Right ventricle myocardium inferior (tissue), 1 donor: ENCODE measurements around the gene MOCS1. TPM values are rescaled to one million over a fixed set of nuclear protein-coding genes. Genes with fewer than 3 reads are reported as not detected.

Experiments used
- ATAC-seq: fragments of 200-7000 bp; cut with Tn5 transposase; one replicate; pipeline ENCODE4 v1.9.1; 2020; ENCODE audit warnings: mild to moderate bottlenecking, moderate library complexity
- DNase-seq: peaks from one replicate; pipeline ENCODE4 v3.0.0; 2021; ENCODE audit errors: missing footprints
- intact Hi-C: fragments of 100-400 bp; cut with DNase I; formaldehyde crosslinking; loops from one replicate; pipeline ENCODE4 v1.11.0; 2022
- total RNA-seq: library from RNA; stranded (reverse); fragmentation: NEBNext Ultra II Directional; extraction: Animal tissue kit (Norgen Biotek cat#: 25700); gene quantifications from one replicate; pipeline ENCODE4 v1.2.1, GENCODE V29; 2021
- donor health status: DM: no; HTN: yes; CAD: no; lungs with severe emphysema.

MOCS1 gene
- total RNA-seq, 1 donor from 2014 or later = 27.2 TPM

DNA sequence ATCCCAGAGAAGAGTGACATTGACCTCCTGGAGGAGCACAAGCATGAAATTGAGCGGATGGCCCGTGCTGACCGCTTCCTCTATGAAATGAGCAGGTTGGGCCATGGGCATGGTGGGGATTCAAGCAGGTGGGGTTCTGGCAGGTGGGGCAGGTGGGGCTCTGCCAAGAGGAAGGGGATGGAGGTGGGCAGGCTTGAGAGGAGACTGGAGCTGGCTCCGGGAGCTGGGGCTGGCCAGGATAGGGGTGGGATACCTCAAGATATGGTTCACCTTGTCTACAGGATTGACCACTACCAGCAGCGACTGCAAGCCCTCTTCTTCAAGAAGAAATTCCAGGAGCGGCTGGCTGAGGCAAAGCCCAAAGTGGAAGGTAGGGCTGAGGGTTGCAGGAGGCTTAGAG, 42.9 kb downstream of the MOCS1 start:
- ATAC-seq (no peak), DNase-seq (no peak)
- intact Hi-C loops = loop anchor here (5.0 kb wide), 1 partner anchor 529 kb away; no protein-coding TSS in a partner anchor

DNA sequence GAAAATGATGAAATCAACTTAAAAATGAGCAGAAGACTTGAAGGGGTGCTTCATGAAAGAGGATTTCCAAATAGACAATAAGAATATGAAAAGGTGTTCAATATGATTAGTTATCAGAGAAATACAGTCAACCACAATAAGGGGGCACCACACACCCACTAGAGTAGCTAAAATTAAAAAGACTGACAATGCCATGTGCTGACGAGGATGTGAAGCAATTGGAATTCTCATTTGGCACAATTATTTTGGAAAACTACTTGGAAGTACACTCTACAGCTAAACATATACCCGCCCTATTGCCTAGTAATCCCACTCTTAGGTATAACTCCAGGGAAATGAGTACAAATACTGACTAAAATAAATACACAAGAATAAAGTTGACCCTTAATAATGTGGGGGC, 45.0 kb downstream of the MOCS1 start:
- intact Hi-C loops = loop anchor here (10.0 kb wide), 1 partner anchor 164 kb away; the partner anchor contains the start of gene KIF6
- ATAC-seq (no peak), DNase-seq (no peak)

DNA sequence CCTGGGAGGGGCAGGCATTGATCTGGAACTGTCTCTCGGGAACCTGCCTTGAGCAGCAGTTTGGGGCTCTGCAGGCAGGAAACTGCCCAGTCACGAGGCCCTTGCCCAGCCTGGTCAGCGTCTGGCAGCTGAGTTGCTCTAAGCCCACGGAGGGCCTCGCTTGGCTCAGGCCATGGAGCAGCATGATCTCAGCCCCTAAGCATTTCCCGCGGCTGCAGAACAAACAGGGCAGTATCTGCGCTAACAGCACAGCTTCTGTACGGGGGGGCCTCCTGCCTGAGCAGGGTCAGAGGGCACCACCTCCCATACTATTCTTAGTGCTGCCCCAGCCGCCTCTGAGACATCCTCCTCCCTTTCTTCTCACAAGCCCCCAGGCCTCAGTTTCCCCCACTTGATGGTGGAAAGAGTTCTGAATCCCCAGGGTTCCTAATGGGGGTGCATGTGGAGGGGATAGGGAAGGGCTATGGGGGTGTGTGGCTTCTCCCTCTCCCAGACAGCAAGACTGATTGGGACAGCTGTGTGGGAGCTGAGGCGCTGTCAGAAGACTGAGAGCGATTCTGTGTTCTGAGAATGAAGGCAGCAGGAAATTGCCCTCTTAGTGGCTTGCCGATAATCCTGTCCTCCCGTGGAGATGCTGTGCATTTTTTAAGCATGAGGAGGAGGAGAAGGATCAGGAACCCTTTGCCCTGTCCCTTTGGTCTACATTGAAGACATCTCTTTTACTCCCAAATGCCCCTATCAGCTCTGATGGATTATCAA, 46.4 kb downstream of the MOCS1 start:
- peak; percentile 88 for DNase-seq
- intact Hi-C loops = loop anchor here (10.0 kb wide), 1 partner anchor 163 kb away; the partner anchor contains the start of gene KIF6
- peak; percentile 91 for ATAC-seq

DNA sequence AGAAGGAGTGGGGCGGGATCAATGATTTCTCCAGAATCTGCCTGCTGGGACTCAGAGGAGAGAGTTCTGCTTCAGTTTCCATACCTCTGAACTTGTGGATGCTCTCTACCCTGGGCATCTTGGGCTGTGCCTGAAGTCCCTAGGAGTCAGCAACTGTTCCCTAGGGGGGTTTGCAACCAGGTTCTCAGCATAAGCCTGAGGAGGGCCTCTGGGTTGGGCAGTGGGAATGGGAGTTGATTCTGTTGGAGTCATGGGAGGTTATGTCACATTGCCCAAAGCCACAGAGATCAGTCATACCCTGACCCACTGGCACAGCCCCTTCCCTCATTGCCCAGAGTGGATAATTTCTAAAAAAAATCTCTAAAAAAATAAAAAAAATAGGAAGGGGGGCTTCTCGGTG, 47.4 kb downstream of the MOCS1 start:
- ATAC-seq = no peak
- intact Hi-C loops = loop anchor here (10.0 kb wide), 1 partner anchor 162 kb away; the partner anchor contains the start of gene KIF6
- DNase-seq = no peak

DNA sequence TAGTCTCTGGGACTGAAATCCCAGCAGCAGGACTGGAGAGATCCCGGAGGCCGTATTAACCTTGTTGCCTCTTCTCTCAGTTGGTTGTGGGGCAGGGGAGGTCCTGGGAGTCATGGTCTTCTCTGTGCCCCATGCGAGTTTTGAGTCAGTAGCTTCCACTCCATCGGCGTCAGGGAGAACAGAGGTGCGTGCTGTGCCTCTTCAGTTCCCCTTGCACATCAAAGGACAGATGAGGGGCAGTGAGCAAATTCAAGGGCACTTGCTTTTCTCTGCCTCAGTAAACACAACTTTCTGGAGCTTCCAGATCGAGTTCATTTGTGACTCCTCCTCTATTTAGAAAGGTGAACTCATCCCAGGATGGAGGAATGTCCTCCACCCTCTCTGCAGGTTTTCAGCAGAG, 48.6 kb downstream of the MOCS1 start:
- intact Hi-C loops = loop anchor here (10.0 kb wide), 1 partner anchor 161 kb away; the partner anchor contains the start of gene KIF6
- ATAC-seq (no peak), DNase-seq (no peak)

DNA sequence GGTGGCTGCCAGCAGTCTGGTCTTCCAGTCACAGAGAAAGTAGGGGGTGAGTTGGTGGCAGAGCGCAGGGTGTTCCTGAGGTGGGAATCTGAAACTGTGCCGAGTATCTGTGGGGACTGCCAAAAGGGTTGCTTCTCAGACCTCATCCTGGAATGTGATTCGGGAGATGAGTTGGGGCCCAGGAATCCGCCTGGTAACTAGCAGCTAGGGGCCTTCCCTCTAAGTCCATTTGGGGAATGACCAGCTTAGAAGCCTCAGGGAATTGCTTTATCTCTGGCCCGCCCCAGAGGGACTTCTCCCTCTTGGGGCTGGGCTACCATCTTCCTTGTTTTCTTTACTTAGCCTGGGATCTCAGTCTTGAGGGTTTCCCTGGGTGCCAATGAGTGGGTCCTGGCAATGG, 49.6 kb downstream of the MOCS1 start:
- intact Hi-C loops = loop anchor here (10.0 kb wide), 1 partner anchor 160 kb away; the partner anchor contains the start of gene KIF6
- ATAC-seq (no peak), DNase-seq (no peak)

DNA sequence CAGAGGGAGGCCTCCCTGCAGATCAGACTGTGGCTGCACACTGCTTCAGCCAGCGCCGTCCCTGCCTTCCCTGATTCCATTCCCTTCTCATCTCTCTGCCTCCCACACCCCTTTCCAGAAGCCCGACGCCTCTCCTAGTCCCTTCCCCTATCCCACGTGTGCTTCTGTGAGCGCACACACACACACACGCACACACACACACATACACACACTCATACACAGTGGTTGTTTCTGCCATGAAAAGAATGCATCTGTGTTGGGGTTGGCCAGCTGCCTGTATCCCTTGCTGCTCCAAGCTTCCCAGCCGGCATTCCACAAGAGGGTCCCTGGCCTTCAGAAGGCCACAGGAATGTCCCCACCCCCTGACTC, 51.7 kb downstream of the MOCS1 start:
- ATAC-seq = peak; percentile 62
- DNase-seq = no peak

DNA sequence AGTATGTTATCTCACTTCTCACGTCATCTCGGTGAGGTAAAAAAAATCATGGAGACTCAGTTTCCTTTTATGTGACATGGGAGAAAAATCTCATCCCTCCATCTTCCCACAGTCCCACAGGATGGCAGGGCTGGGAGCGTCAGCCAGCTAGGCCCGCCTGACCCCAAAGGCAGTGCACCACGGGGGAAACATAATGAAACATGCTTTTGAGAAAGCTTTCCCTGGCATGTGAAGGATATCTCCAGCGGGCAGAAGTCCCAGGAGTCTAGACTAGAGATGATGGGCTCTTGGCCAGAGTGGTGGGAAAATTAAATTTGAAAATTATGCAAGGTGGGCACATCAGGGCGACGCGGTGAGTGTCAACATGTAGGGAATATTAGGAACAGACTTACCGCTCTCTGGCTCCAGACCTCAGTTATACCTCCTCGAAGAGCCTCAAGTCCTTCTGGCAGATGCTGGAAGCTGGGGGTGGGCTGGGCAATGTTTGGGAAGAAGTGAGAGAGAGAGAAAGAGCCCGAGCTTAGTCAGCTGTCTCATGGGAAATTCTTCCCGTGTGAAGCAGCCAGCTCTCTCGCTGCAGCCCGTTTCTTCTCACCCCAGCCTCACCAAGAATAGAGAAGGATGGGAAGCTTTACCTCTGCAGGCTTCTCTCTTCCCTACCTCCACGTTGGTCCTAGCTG, 52.3 kb downstream of the MOCS1 start:
- DNase-seq (no peak), ATAC-seq (peak; percentile 37)
- intact Hi-C loops = loop anchor here (10.0 kb wide), 1 partner anchor 157 kb away; the partner anchor contains the start of gene KIF6

More for the DNA sequence above, 51.7 kb downstream of the MOCS1 start:
- intact Hi-C loops = loop anchor here (10.0 kb wide), 1 partner anchor 158 kb away; the partner anchor contains the start of gene KIF6

DNA sequence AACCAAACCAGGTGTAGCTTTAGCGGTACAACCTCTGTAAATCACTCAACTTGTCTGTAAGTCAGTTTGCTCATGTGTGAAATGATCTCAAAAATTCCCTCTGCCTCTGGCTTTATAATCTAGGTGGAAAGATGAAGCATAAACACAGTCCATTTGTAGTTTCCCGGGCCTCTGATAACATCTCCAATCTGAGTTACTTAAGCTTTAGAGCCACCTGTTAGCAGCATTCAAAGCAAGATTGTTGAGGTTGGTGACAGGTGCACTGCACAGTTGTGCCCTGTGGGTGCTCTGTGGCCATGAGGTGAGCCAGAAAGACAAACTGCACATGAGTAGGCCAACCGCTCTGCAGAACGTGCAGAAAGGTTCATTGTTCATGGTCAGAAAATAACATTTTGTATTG, 53.7 kb downstream of the MOCS1 start:
- intact Hi-C loops = loop anchor here (10.0 kb wide), 1 partner anchor 156 kb away; the partner anchor contains the start of gene KIF6
- no peak for ATAC-seq
- DNase-seq = no peak

DNA sequence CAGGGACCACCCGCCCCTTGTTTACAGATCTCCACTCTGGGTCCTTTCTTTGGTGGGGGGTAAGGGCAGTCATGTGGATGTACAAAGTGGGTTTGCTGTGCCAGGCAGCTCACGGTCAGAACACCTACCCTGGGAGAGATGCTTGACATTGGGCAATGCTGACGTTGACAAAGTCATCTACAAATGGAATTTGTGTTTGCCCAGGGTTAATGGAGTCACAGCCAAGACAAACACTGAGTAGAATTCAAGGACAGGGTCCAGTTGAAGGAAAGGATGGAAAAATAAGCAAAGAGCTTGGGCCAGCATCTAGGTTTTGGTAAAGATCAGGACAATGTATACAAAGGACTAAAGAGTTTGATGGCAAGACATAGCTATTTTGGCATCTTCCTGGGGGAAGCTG, 54.7 kb downstream of the MOCS1 start:
- ATAC-seq (no peak), DNase-seq (no peak)
- intact Hi-C loops = no loop called here

DNA sequence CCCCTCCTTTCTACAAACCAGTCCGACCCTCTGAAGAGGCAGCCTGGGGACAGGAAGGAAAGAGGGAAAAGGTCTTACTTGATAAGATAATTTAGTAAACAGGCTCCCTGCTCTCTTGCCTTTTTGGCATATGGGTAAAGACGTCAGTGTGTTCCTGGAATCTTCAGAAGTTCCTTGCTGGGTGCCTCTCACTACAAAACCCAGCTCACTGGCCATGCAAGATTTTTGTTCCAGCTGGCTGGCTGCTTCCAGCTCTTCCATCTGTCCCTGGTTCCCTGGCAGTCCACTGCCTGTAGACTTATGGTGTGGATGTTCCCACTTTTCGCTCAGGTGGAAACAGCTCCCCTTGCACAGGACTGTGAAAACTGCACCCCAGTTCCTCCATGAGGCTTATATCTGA, 57.4 kb downstream of the MOCS1 start:
- no peak for ATAC-seq
- DNase-seq = no peak
- intact Hi-C loops = no loop called here

DNA sequence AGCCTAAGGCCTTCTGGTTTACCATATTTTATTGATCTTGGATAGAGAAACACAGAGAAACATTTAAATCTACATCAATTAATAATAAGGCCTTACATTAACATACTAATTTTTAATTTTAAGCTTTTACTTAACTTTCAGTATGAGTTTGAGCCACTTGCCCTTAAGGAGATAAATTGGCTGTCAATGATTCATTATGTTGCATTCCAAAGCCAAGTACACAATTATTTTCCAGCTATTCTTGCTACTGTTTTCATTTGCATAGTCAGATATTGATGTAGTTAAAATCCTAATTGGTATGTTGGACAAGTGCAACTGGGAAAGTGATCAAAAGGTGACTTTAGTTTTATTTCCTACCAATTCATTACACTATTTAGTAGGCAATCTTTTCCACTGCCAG, 58.2 kb downstream of the MOCS1 start:
- ATAC-seq (no peak), DNase-seq (no peak)
- intact Hi-C loops = no loop called here

DNA sequence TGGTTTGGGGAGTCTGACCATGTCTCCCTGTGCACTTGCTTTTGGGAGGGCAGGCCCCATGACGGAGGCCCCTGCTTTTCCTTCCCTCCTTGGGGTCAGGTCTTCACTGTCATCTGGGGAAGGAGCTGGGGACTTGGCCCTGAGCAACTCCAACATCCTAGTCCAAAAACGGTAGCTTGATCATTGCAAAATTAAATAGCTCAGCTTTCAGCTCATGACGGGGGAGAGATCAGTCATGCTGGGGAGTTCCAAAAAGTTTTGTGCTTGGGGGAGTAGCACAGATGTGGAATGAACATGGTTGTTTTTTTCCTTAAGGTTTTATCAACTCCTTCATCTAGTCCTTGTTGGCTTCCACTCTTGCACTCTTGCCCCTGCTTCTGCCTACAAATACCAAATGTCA, 60.8 kb downstream of the MOCS1 start:
- ATAC-seq = no peak
- intact Hi-C loops = no loop called here
- DNase-seq = no peak

DNA sequence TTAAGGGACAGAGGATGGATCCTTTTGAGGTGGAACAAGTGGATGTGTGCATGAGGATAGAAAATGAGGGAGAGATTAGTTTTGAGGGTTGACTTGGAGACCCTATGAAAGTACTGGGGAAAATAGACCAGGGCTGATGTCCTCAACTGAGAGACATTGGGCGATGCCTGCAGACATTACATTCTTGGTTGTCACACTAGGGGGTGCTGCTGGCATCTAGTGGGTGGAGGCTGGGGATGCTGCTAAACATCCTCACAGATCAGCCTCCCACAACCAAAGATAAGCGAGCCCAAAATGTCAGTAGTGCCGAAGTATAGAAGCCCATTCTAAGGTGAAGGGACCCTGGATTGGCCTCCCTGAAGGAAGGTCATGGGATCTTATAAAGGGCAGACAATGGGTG, 63.3 kb downstream of the MOCS1 start:
- DNase-seq (no peak), ATAC-seq (no peak)
- intact Hi-C loops = no loop called here

DNA sequence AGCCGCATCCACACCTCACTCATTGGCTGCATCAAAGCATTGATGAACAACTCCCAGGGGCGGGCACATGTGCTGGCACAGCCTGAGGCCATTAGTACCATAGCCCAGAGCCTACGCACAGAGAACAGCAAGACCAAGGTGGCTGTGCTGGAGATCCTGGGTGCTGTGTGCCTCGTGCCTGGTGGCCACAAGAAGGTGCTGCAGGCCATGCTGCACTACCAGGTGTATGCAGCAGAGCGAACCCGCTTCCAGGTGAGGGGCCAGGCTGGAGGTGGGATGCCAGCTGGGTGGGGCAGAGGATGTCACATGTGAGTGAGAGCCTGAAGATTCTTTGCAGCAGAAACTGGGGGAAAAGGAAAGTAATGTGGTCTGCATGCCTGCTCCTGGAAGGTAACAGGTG, 66.7 kb downstream of the MOCS1 start:
- ATAC-seq (no peak), DNase-seq (no peak)
- intact Hi-C loops = loop anchor here (5.0 kb wide), 1 partner anchor 75 kb away; the partner anchor contains the start of gene DAAM2

DNA sequence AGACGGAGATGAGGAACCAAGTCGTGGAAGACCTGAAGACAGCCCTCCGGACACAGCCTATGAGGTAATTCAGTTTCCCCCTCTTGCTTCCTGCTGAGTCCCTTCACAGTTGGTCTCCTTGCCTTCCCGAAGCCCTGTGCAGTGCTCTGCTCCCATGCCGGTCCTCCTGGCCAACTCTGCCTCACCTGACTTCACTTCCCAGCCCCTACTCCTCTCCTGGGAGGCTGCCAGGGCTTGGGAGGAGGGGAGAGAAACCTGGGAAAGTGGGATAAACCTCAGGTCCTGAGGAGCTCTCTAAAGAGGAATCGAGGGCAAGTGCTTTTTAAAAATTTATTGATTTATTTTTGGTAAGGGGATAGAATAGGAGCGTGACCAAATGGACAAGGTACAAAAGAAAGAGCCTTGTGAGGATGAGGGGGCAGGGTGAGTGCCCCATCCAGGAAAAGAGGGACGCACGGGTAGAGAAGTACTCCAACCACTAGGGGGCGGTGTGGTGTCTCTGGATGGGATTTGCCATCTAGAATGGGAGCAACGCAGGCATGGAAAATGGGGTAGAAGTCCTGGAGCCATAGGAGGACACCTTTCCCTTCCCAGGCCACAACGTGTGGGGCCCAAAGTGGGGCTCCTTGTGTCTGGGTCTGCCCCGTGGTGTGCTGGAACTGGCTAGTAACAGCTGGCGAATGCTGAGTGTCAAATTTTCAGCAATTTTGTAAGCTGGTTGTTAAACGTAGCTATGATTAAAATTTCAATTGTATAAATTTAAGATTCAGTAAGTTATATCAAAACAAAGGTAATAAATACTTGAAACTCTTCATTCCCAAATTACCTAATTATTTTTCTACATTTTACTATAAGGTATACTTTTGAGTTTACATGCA, 69.0 kb downstream of the MOCS1 start:
- no peak for DNase-seq
- intact Hi-C loops = loop anchor here (5.0 kb wide), 1 partner anchor 73 kb away; the partner anchor contains the start of gene DAAM2
- peak; percentile 59 for ATAC-seq

DNA sequence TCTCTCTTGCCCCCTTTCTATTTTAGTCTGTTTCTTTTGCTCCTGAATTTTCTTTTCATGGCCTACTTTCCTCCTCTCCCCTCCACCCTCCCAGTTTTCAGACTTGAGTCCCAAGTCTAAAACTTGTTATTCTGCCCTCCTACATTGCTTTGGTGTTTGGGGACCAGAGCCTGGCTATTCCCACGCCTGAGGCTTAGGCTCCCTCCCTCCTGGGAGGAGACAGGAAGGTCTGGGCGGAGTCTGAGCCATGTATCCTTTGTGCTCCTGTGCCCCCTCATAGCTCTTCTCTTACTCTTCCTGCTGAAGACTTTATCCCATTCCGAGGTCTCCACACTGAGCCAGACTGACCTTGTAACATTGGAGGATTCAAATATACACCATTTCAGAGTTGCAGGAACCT, 72.6 kb downstream of the MOCS1 start:
- intact Hi-C loops = loop anchor here (5.0 kb wide), 1 partner anchor 39 kb away; no protein-coding TSS in a partner anchor
- ATAC-seq (no peak), DNase-seq (no peak)

DNA sequence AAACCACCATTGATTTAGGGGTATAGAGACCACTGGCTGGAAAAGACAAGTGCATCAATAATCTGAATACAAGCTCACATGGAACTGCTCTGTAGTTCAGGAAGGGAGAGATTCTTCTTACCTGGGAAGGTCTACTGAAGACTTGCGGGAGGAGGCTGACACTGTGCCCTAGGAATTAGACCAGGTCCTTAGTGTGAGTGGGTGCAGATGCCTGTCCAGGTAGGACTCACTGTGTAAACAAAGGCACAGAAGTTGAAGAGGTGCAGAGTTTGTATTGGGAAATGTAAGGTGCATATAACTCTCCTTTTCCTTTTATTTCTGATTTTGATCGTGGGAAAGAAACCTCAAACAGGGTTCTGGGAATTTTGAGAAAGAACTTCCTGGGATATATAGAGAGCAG, 75.2 kb downstream of the MOCS1 start:
- intact Hi-C loops = no loop called here
- no peak for DNase-seq
- ATAC-seq = no peak
